ENCODE measurements around the gene S100A13. TPM values are rescaled to one million over a fixed set of nuclear protein-coding genes. Genes with fewer than 3 reads are reported as not detected.

The S100A13 gene
- total and polyA plus RNA-seq, 9 of the 15 experiments (the other 6 are each of a cell fraction or from before 2014, with no cell fraction given) = 41.9 to 129 (median 58.0) TPM

DNA sequence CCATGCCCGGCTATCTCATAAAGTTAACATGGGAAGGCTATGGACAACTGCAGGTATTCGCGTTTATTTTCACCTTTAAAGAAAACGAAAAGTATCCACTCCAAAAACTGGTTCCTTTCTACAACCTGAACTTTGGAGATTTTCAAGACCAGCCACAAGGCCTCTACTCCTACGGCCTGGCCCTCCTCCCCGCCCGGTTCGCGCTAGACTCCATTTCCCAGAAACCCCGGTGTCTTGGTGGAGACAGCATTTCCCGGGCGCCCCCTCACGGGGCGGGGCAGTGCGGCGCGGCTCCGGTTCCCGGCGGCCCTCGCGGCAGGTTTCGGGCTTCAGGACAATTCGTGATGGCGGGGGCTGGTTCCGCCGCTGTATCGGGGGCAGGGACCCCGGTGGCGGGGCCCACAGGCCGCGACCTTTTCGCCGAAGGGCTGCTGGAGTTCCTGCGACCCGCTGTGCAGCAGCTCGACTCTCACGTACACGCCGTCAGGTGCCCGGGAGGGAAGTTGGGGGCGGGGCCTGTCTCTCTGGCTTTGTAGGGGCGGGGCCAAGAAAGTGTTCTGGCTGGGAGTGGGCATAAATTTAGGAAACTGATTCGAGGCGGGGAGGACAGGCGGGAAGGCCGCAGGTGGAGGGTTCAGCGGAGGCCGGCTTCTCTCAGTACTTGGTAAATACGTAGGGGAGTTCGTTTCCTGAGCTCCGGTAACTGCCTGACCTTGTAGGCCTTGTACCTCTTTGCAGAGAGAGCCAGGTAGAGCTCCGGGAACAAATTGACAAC is 31.3 kb upstream of the S100A13 start, which contains the start of gene SNAPIN (continued):
- TF ChIP-seq, protein P1, sequence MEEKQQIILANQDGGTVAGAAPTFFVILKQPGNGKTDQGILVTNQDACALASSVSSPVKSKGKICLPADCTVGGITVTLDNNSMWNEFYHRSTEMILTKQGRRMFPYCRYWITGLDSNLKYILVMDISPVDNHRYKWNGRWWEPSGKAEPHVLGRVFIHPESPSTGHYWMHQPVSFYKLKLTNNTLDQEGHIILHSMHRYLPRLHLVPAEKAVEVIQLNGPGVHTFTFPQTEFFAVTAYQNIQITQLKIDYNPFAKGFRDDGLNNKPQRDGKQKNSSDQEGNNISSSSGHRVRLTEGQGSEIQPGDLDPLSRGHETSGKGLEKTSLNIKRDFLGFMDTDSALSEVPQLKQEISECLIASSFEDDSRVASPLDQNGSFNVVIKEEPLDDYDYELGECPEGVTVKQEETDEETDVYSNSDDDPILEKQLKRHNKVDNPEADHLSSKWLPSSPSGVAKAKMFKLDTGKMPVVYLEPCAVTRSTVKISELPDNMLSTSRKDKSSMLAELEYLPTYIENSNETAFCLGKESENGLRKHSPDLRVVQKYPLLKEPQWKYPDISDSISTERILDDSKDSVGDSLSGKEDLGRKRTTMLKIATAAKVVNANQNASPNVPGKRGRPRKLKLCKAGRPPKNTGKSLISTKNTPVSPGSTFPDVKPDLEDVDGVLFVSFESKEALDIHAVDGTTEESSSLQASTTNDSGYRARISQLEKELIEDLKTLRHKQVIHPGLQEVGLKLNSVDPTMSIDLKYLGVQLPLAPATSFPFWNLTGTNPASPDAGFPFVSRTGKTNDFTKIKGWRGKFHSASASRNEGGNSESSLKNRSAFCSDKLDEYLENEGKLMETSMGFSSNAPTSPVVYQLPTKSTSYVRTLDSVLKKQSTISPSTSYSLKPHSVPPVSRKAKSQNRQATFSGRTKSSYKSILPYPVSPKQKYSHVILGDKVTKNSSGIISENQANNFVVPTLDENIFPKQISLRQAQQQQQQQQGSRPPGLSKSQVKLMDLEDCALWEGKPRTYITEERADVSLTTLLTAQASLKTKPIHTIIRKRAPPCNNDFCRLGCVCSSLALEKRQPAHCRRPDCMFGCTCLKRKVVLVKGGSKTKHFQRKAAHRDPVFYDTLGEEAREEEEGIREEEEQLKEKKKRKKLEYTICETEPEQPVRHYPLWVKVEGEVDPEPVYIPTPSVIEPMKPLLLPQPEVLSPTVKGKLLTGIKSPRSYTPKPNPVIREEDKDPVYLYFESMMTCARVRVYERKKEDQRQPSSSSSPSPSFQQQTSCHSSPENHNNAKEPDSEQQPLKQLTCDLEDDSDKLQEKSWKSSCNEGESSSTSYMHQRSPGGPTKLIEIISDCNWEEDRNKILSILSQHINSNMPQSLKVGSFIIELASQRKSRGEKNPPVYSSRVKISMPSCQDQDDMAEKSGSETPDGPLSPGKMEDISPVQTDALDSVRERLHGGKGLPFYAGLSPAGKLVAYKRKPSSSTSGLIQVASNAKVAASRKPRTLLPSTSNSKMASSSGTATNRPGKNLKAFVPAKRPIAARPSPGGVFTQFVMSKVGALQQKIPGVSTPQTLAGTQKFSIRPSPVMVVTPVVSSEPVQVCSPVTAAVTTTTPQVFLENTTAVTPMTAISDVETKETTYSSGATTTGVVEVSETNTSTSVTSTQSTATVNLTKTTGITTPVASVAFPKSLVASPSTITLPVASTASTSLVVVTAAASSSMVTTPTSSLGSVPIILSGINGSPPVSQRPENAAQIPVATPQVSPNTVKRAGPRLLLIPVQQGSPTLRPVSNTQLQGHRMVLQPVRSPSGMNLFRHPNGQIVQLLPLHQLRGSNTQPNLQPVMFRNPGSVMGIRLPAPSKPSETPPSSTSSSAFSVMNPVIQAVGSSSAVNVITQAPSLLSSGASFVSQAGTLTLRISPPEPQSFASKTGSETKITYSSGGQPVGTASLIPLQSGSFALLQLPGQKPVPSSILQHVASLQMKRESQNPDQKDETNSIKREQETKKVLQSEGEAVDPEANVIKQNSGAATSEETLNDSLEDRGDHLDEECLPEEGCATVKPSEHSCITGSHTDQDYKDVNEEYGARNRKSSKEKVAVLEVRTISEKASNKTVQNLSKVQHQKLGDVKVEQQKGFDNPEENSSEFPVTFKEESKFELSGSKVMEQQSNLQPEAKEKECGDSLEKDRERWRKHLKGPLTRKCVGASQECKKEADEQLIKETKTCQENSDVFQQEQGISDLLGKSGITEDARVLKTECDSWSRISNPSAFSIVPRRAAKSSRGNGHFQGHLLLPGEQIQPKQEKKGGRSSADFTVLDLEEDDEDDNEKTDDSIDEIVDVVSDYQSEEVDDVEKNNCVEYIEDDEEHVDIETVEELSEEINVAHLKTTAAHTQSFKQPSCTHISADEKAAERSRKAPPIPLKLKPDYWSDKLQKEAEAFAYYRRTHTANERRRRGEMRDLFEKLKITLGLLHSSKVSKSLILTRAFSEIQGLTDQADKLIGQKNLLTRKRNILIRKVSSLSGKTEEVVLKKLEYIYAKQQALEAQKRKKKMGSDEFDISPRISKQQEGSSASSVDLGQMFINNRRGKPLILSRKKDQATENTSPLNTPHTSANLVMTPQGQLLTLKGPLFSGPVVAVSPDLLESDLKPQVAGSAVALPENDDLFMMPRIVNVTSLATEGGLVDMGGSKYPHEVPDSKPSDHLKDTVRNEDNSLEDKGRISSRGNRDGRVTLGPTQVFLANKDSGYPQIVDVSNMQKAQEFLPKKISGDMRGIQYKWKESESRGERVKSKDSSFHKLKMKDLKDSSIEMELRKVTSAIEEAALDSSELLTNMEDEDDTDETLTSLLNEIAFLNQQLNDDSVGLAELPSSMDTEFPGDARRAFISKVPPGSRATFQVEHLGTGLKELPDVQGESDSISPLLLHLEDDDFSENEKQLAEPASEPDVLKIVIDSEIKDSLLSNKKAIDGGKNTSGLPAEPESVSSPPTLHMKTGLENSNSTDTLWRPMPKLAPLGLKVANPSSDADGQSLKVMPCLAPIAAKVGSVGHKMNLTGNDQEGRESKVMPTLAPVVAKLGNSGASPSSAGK (IDR thresholded peaks at IDR 0.05) = no peak
- TF ChIP-seq SMAD2 (IDR thresholded peaks at IDR 0.05; ENCODE audit: low read depth, low read length) = no peak
- TF ChIP-seq GMEB1 (CRISPR knock-in tag; IDR thresholded peaks at IDR 0.05) = peak; percentile 43; the same call in 1 of the 2 replicates
- no peak for TF ChIP-seq NR4A1 (CRISPR knock-in tag; IDR thresholded peaks at IDR 0.05)
- TF ChIP-seq NR4A1 (tag; IDR thresholded peaks at IDR 0.05) = peak; percentile 51; the same call in 1 of the 2 replicates
- TF ChIP-seq ZNF75A (CRISPR knock-in tag; IDR thresholded peaks at IDR 0.05) = no peak
- TF ChIP-seq, protein P2, sequence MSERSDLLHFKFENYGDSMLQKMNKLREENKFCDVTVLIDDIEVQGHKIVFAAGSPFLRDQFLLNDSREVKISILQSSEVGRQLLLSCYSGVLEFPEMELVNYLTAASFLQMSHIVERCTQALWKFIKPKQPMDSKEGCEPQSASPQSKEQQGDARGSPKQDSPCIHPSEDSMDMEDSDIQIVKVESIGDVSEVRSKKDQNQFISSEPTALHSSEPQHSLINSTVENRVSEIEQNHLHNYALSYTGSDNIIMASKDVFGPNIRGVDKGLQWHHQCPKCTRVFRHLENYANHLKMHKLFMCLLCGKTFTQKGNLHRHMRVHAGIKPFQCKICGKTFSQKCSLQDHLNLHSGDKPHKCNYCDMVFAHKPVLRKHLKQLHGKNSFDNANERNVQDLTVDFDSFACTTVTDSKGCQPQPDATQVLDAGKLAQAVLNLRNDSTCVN (CRISPR knock-in tag; IDR thresholded peaks at IDR 0.05) = no peak
- TF ChIP-seq, protein P3, sequence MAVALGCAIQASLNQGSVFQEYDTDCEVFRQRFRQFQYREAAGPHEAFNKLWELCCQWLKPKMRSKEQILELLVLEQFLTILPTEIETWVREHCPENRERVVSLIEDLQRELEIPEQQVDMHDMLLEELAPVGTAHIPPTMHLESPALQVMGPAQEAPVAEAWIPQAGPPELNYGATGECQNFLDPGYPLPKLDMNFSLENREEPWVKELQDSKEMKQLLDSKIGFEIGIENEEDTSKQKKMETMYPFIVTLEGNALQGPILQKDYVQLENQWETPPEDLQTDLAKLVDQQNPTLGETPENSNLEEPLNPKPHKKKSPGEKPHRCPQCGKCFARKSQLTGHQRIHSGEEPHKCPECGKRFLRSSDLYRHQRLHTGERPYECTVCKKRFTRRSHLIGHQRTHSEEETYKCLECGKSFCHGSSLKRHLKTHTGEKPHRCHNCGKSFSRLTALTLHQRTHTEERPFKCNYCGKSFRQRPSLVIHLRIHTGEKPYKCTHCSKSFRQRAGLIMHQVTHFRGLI (CRISPR knock-in tag; IDR thresholded peaks at IDR 0.05) = no peak
- no peak for TF ChIP-seq MTF1 (CRISPR knock-in tag; IDR thresholded peaks at IDR 0.05; ENCODE audit: borderline replicate concordance)
- TF ChIP-seq MAFK (IDR thresholded peaks at IDR 0.05; ENCODE audit: low read length) = no peak
- TF ChIP-seq ZNF766 (CRISPR knock-in tag; conservative IDR thresholded peaks at IDR 0.05) = no peak

All from K562 (cell line).